SK-N-MC (cell line): ENCODE data around the gene IQCM.

Experiments used
- DNase-seq: peaks from one replicate; pipeline ENCODE4 v3.0.0-alpha.2; 2011; ENCODE audit warnings: low read depth, low spot score
- H3K27ac ChIP-seq: fragments of 200-600 bp; sonication (generic); 2 replicates; pipeline ENCODE4 v1.5.1; 2016; ENCODE audit warnings: mixed run types
- H3K36me3 ChIP-seq: fragments of 200-600 bp; sonication (generic); 2 replicates; pipeline ENCODE4 v1.6.1; 2017; ENCODE audit warnings: antibody characterized with exemption, low read length, mixed read lengths; ENCODE audit not compliant: insufficient read depth
- H3K4me3 ChIP-seq: fragments of 200-600 bp; sonication (generic); 2 replicates; pipeline ENCODE4 v1.5.1; 2016
- H3K9ac ChIP-seq: fragments of 200-600 bp; sonication (generic); 2 replicates; pipeline ENCODE4 v1.8.0; 2017; ENCODE audit warnings: mixed run types, mixed read lengths; ENCODE audit not compliant: insufficient read length
- H3K9me3 ChIP-seq: fragments of 200-600 bp; sonication (generic); 2 replicates; pipeline ENCODE4 v1.6.1; 2017; ENCODE audit warnings: low read depth, mild to moderate bottlenecking, antibody characterized with exemption, low read length, moderate library complexity, mixed read lengths
- EZH2 ChIP-seq: fragments of 200-600 bp; sonication (generic); IDR thresholded peaks from one replicate; pipeline ENCODE4 v1.6.1; 2017; ENCODE audit warnings: antibody characterized with exemption
- FOXP2 ChIP-seq: optimal IDR thresholded peaks from 2 replicates; pipeline ENCODE3; 2011; ENCODE audit warnings: mild to moderate bottlenecking, moderate library complexity; ENCODE audit not compliant: insufficient read depth; ENCODE audit errors: extremely low read length, control extremely low read depth
- POLR2AphosphoS5 ChIP-seq: IDR thresholded peaks from 2 replicates; pipeline ENCODE4 v1.6.1; 2012; ENCODE audit warnings: mild to moderate bottlenecking, low read depth, low read length, borderline replicate concordance

Gene IQCM

GRCh38 chr4:149713031-149713430 lies 102.6 kb downstream of the IQCM start:
- H3K27ac ChIP-seq = no peak overlapping the region
- no peak for DNase-seq
- TF ChIP-seq FOXP2 = no peak
- no peak for TF ChIP-seq EZH2

DNA sequence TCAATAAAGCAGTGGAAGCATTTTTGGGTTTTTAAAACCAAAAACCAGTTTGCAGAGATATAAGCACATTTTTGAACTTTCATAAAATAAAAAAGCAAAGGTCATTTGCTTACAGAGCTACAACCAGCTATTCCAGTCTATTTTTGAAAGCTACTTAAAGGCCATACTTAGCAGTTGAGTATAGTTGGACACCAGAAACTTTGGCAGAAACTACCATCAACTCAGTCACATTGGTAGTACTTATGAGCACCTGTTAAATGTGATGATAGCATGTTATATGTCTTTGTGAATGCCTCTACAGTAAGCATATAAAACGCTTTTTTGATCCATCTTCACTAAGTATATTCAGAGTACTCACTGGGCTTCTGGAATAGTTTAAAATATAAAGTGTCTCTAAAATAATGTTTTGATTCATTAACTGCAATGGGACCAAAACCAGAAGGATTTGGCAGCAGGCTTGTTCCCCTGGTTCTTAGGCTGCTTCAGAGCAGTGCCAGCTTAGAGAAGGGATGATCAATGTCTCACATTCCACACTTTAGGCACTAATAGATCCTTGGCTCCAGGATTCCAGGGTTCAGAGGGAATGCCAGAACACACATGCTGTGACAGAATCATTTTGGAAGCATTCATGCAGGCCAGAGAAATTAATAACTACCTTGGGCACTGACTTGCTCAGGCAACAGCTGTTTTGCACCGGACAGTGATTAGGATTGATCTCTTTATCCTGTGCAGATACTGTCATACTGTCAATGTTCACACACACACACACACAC lies 103.9 kb downstream of the IQCM start:
- Histone ChIP-seq H3K36me3 (no peaks in the 10 kb centered on the region), H3K9me3 (no peaks in the 10 kb centered on the region), H3K4me3 (no peak overlapping the region), H3K27ac (no peak overlapping the region), H3K9ac (no peak overlapping the region)
- TF ChIP-seq POLR2AphosphoS5 (no peak), FOXP2 (no peak), EZH2 (no peak)
- no peak for DNase-seq

More at GRCh38 chr4:149713031-149713430, 102.6 kb downstream of the IQCM start:
- Histone ChIP-seq H3K4me3 (no peak overlapping the region), H3K36me3 (no peaks in the 10 kb centered on the region), H3K9me3 (no peaks in the 10 kb centered on the region), H3K9ac (no peak overlapping the region)

GRCh38 chr4:149709640-149710039 lies 106.0 kb downstream of the IQCM start:
- no peak for TF ChIP-seq FOXP2
- no peak for TF ChIP-seq POLR2AphosphoS5

DNA sequence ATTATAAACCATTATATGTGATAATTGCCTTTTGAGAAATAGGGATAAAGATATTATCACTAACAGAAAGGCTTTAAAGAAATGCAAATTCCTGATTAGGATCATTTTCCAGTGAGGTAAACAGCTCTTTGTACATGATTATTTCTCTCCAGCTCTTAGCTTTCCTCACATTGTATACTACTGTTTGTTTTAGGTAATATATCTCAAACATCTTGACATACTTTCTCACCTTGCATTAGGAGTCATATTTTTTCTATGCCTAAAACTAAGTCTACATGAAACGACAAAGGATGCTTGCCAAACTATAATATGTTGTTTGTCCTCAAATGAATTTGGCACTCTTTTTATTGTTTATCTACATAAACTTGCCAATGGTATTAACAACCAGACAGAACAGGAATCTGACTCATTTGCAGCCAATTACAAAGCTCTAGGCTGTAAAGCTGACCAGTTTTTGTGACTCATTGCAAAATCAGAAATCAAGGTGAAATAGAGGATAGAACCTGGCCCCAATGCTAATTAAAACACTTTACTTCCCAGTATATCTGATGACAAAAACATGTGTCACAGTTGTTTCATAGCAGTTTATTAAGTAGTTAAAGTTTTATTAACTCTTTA lies 107.0 kb downstream of the IQCM start:
- no peak overlapping the region for H3K27ac ChIP-seq
- TF ChIP-seq POLR2AphosphoS5 (no peak), EZH2 (no peak), FOXP2 (no peak)
- no peak for DNase-seq
- H3K9me3 ChIP-seq = no peaks in the 10 kb centered on the region
- no peak overlapping the region for H3K4me3 ChIP-seq
- no peak overlapping the region for H3K9ac ChIP-seq
- no peaks in the 10 kb centered on the region for H3K36me3 ChIP-seq

More at GRCh38 chr4:149709640-149710039, 106.0 kb downstream of the IQCM start:
- no peak for DNase-seq
- Histone ChIP-seq H3K9me3 (no peaks in the 10 kb centered on the region), H3K27ac (no peak overlapping the region), H3K4me3 (no peak overlapping the region), H3K9ac (no peak overlapping the region), H3K36me3 (no peaks in the 10 kb centered on the region)

DNA sequence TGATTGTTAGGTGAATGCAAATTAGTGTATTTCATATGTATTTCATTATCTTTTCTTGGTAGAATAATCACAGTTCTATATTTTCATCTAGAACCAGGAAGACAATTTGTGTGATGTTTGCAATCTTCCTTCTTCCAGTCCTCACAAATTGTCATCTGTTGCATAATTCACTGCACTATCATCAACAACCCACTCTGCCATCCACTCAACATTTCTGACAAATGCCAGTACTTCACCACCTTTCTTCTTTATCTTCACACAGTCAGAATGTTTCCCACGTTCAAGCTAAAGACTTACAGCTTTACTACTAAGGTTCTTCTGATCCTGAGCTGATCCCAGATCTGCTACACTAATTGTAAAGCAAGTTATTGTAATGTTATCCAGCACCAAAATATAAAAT lies 107.8 kb downstream of the IQCM start:
- Histone ChIP-seq H3K9ac (no peak overlapping the region), H3K27ac (no peak overlapping the region), H3K4me3 (no peak overlapping the region), H3K9me3 (no peaks in the 10 kb centered on the region), H3K36me3 (no peaks in the 10 kb centered on the region)
- TF ChIP-seq FOXP2 = no peak
- no peak for DNase-seq

- Histone ChIP-seq H3K4me3 (no peak overlapping the region), H3K27ac (no peak overlapping the region), H3K9me3 (no peaks in the 10 kb centered on the region), H3K9ac (no peak overlapping the region), H3K36me3 (no peaks in the 10 kb centered on the region)
- no peak for DNase-seq
- TF ChIP-seq FOXP2 = no peak
- TF ChIP-seq POLR2AphosphoS5 = no peak
- TF ChIP-seq EZH2 = no peak
Observed at GRCh38 chr4:149706942-149707341, 108.7 kb downstream of the IQCM start.

- no peak for TF ChIP-seq EZH2
- TF ChIP-seq POLR2AphosphoS5 = no peak
- no peak for TF ChIP-seq FOXP2
- H3K9ac ChIP-seq = no peak overlapping the region
- H3K4me3 ChIP-seq = no peak overlapping the region
- H3K27ac ChIP-seq = no peak overlapping the region
- H3K9me3 ChIP-seq = no peaks in the 10 kb centered on the region
- DNase-seq = no peak
- no peaks in the 10 kb centered on the region for H3K36me3 ChIP-seq
Observed at GRCh38 chr4:149702414-149703293, 113.0 kb downstream of the IQCM start.

- no peak overlapping the region for H3K9ac ChIP-seq
- H3K36me3 ChIP-seq = no peaks in the 10 kb centered on the region
- TF ChIP-seq FOXP2 (no peak), EZH2 (no peak), POLR2AphosphoS5 (no peak)
- DNase-seq = no peak
- no peak overlapping the region for H3K4me3 ChIP-seq
- no peak overlapping the region for H3K27ac ChIP-seq
- H3K9me3 ChIP-seq = no peaks in the 10 kb centered on the region
Observed at GRCh38 chr4:149701435-149702156, 114.0 kb downstream of the IQCM start.
